ENCODE results near the gene SNTA1. TPM values are rescaled to one million over a fixed set of nuclear protein-coding genes. Genes with fewer than 3 reads are reported as not detected.

The SNTA1 gene
- total and polyA plus RNA-seq, 2 of the 8 experiments (the other 6 are each of a cell fraction or from before 2014, with no cell fraction given) = 4.5 to 8.0 TPM

GRCh38 chr20:33470457-33470856 is 26.9 kb upstream of the SNTA1 start:
- no peak overlapping the region for H2BK120ac ChIP-seq (replicated peaks; ENCODE audit: low read depth, low read length)
- no peak overlapping the region for H3K27ac ChIP-seq (ENCODE audit: low read depth, low read length)
- WGBS, 2 experiments (ENCODE audit: extremely low coverage in 1 of 2, insufficient coverage in 1 of 2, insufficient read length in 1 of 2, insufficient replicate concordance in 2 of 2, low coverage in 1 of 2, low lambda C conversion rate in 2 of 2, missing lambda C conversion rate in 1 of 2) = 84% methylated on average over 4 of the region's 4 CpGs; no CpG with 5 or more reads in 1 of the 2 experiments
- H3K4me3 ChIP-seq (ENCODE audit: extremely low read depth in 1 of 4, insufficient read depth in 2 of 4, low read depth in 3 of 4, low read length in 4 of 4) = no peak overlapping the region
- FAIRE-seq (no peak), DNase-seq (ENCODE audit: low read depth in 1 of 2, low spot score in 2 of 2) (no peak)
- no peak overlapping the region for H3K9ac ChIP-seq (replicated peaks in 1 of 4; ENCODE audit: extremely low read depth in 1 of 4, low read depth in 3 of 4, low read length in 3 of 4)
- H3K23ac ChIP-seq (ENCODE audit: insufficient read length) = no peak overlapping the region
- H2AFZ ChIP-seq (ENCODE audit: low read length) = no peak overlapping the region
- H3K9me3 ChIP-seq (ENCODE audit: insufficient read depth in 2 of 2, low read depth in 1 of 2, low read length in 1 of 2) = no peaks in the 10 kb centered on the region
- H4K8ac ChIP-seq (ENCODE audit: extremely low read depth, insufficient read depth, low read length) = no peak overlapping the region
- no peak overlapping the region for H4K91ac ChIP-seq (replicated peaks; ENCODE audit: insufficient read length, low read length)
- H2BK12ac ChIP-seq (ENCODE audit: low read depth, low read length) = no peak overlapping the region
- H3K14ac ChIP-seq (ENCODE audit: insufficient read length) = no peak overlapping the region
- no peak overlapping the region for H2AK5ac ChIP-seq (ENCODE audit: low read depth, low read length)
- no peak overlapping the region for H2BK20ac ChIP-seq (ENCODE audit: low read length)
- no peaks in the 10 kb centered on the region for H3K36me3 ChIP-seq (ENCODE audit: control insufficient read depth in 2 of 4, insufficient read depth in 4 of 4, low read length in 3 of 4)
- H3K4me1 ChIP-seq (replicated peaks in 1 of 4; ENCODE audit: control insufficient read depth in 3 of 4, insufficient read depth in 4 of 4, low read length in 3 of 4) = peaks cover 0 to 6% (median 2%) of the 10 kb centered on the region in 4 experiments; a peak in 6 of 7 replicates
- H2BK15ac ChIP-seq (ENCODE audit: low read length) = no peak overlapping the region
- CTCF ChIA-PET (ENCODE audit: partially characterized antibody) = interaction anchor here (0.8 to 1.5 kb wide), 6 partner anchors 10 to 198 kb away, joined by 3 read pairs; no protein-coding TSS in a partner anchor
- H3K4me2 ChIP-seq (ENCODE audit: insufficient read depth in 1 of 2, low read depth in 2 of 2, low read length in 2 of 2) = no peak overlapping the region
- H3K56ac ChIP-seq (replicated peaks; ENCODE audit: insufficient read length, low read depth, low read length) = no peak overlapping the region
- no peaks in the 10 kb centered on the region for H3K27me3 ChIP-seq (replicated peaks in 1 of 4; ENCODE audit: control insufficient read depth in 3 of 4, extremely low read depth in 1 of 4, insufficient read depth in 3 of 4, low read length in 3 of 4)
- H4K5ac ChIP-seq (ENCODE audit: insufficient read length, low read depth, low read length) = no peak overlapping the region
- TF ChIP-seq PHF8 (conservative IDR thresholded peaks at IDR 0.05; ENCODE audit: low read depth, low read length) = no peak
- no peak for TF ChIP-seq E2F6 (IDR thresholded peaks at IDR 0.05)
- no peak for TF ChIP-seq BACH1 (IDR thresholded peaks at IDR 0.05; ENCODE audit: low read length)
- TF ChIP-seq GTF2F1 (IDR thresholded peaks at IDR 0.05; ENCODE audit: borderline replicate concordance, low read depth, low read length) = no peak
- TF ChIP-seq KDM5A (IDR thresholded peaks at IDR 0.05; ENCODE audit: low read length) = no peak
- TF ChIP-seq GABPA (IDR thresholded peaks at IDR 0.05; ENCODE audit: borderline replicate concordance, insufficient read depth, low read length) = no peak
- TF ChIP-seq EZH2 (IDR thresholded peaks at IDR 0.05; ENCODE audit: low read depth, low read length, severe bottlenecking) = no peak
- TF ChIP-seq SIN3A (conservative IDR thresholded peaks at IDR 0.05 in 1 of 2, IDR thresholded peaks at IDR 0.05 in 1 of 2; ENCODE audit: low read depth in 1 of 2, low read length in 2 of 2) = no peak
- H3K79me2 ChIP-seq (ENCODE audit: control insufficient read depth in 1 of 2, insufficient read depth in 2 of 2, low read length in 2 of 2) = no peaks in the 10 kb centered on the region
- H2BK5ac ChIP-seq (ENCODE audit: low read depth, low read length) = no peak overlapping the region
- H3K4ac ChIP-seq (replicated peaks; ENCODE audit: insufficient read length, low read depth, low read length) = no peak overlapping the region
- POLR2A ChIA-PET (ENCODE audit: partially characterized antibody) = interaction anchor here (0.8 to 1.4 kb wide), 2 partner anchors 7 to 211 kb away, joined by 3 read pairs; no protein-coding TSS in a partner anchor
- no peaks in the 10 kb centered on the region for H3K79me1 ChIP-seq (ENCODE audit: low read depth, low read length)
- H3K23me2 ChIP-seq (ENCODE audit: low read depth, low read length) = no peaks in the 10 kb centered on the region
- no peak overlapping the region for H3K18ac ChIP-seq (ENCODE audit: extremely low read depth, low read length)
- H4K20me1 ChIP-seq (replicated peaks in 1 of 2; ENCODE audit: control insufficient read depth in 1 of 2, insufficient read depth in 2 of 2, low read length in 2 of 2) = no peaks in the 10 kb centered on the region

Data from H1 (cell line).